SHP77 (cell line): ENCODE measurements around the gene STEAP1.
"Not testable (repeated sequence)": the region's sequence is repeated elsewhere in the genome, so short reads cannot be mapped to it uniquely, and the experiment has no call there.

ENCODE experiments used
- DNase-seq, 2 experiments: peaks; one replicate each; lab custom pipeline; 2025; lab: John Stamatoyannopoulos, UW

The STEAP1 gene

GRCh38 chr7:90173127-90173844, 19.0 kb downstream of the STEAP1 start:
- DNase-seq, result no peak

- DNase-seq, result no peak
These were observed 21.4 kb downstream of the STEAP1 start for GRCh38 chr7:90175667-90176066.

- no peak for DNase-seq
These were observed 21.9 kb downstream of the STEAP1 start for GRCh38 chr7:90176195-90176594.

DNA sequence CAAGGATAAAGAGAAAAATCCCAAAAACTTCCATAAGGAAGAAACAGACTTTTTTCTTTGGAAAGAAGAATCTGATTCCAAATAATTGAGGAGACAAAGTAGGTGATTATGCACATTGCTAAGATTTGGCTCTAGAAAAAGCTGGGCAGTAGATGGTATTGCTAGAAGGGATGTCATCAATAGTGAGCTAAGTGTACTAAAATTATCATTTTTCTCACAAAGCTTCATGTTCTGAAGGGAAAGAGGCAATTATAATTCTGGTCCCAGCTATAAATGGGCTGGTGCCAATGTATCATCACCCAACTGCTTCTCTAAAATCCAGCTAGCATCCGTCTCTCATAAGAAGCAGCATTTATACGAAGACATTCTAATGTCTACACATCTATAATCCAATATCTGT, 23.9 kb downstream of the STEAP1 start:
- DNase-seq, result no peak

GRCh38 chr7:90178679-90179278, 24.5 kb downstream of the STEAP1 start:
- DNase-seq, result no peak

GRCh38 chr7:90180011-90180585, 25.8 kb downstream of the STEAP1 start:
- DNase-seq, result no peak

GRCh38 chr7:90180649-90181048, 26.4 kb downstream of the STEAP1 start:
- DNase-seq, result no peak

- no peak for DNase-seq
These were observed 27.2 kb downstream of the STEAP1 start for GRCh38 chr7:90181485-90181884.

GRCh38 chr7:90186290-90186689, 32.0 kb downstream of the STEAP1 start:
- not testable (repeated sequence) for DNase-seq

GRCh38 chr7:90187507-90188050, 33.3 kb downstream of the STEAP1 start:
- DNase-seq, result no peak

DNA sequence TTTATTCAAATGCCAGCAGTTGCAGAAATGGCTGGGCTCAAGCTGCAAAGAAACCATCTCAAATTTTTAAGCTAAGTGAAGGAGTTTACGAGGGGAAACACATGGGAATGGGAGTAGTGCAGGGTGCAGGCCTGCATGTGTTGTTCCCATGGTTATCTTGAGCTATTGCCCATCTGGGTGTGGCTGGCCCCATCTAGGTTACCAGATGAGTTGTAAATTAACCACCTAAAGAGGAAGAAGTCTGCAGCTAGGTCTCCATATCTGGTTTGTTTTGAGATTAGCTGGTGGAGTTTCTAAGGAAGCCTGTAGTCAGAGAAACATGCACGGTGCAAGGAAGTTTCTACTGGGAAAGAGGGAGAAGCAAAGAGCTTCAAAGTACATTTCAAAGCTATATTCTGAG, 34.0 kb downstream of the STEAP1 start:
- no peak for DNase-seq

DNA sequence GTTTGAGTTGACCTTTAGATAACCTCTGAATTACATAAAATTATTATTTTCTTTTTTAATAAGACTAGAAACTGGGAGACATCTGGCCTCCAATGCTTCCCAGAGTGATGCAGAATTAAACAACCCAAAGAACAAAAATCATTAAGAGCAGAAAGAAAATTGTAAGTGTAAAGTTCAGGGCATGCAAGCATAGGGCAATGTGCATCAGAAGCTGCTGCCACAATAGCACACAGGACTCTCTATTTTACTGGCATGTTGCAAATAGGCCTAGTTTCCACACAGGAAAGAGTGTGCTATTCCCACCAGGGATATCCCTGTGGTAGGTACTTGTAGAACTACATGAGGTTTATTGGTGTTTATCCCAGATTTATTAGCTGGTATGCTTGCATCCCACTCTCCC, 36.7 kb downstream of the STEAP1 start:
- no peak for DNase-seq

GRCh38 chr7:90191648-90192047, 37.4 kb downstream of the STEAP1 start:
- DNase-seq, result no peak

DNA sequence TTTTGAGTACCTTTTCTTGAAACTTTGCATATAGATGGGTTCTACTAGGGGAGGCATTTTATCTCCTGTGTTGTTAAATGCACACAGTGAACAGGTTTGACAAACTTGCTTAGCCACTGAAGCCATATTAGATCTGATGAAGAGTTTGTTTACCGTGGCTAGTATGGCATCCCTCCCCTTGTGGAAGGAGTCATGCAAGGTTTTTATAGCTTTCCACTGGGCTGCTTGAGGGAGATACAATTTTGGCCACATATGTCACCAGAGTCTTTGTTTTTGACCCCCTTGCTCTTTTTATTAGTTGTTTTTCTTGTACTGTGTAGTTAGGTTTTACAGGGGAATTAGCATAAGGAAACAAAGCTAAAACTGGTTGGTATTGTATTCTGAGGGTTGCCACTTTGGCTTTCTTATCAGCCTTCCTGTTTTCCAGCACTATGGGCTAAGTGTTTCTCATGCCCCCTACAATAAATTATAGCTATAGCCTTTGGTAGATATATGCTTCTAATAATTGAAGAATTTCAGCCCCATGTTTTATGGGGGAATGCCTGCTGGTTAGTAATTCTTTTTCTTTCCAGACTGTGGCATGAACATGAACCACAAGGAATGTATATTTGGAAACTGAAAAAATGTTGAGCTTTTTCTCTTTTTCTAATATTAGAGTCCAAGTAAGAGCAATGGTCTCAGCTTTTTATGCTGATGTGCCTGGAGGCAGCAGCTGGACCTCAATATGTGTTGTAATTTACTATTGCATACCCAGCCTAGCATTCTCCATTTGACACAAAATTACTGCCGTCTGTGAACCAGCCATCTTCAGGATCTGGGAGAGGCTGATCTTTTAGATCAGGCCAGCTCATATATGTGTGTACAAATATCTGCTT, 38.8 kb downstream of the STEAP1 start:
- no peak for DNase-seq

- DNase-seq, result no peak
These were observed 40.9 kb downstream of the STEAP1 start for GRCh38 chr7:90194911-90195809.

GRCh38 chr7:90201500-90202195, 47.4 kb downstream of the STEAP1 start:
- no peak for DNase-seq

GRCh38 chr7:90207956-90208355, 53.7 kb downstream of the STEAP1 start:
- no peak for DNase-seq

DNA sequence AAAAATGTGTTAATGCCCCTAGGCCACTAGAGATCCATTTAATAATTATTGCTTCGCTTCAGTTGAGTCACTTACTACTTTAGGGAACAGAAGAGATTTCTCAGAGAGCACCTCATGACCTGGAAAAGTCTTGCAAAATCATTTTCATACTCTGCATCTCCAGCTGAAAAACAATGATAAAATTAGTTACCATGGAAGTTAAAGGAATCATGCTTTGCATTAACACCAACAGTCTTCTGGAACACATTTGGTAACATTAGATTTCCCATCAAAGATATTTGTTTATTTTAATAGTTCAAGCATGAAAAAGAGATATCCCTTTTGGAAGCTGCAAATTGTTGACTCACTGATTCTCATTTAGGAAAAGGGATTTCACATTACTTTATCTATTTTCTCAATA, 55.5 kb downstream of the STEAP1 start:
- no peak for DNase-seq

GRCh38 chr7:90210475-90210874, 56.2 kb downstream of the STEAP1 start:
- no peak for DNase-seq

DNA sequence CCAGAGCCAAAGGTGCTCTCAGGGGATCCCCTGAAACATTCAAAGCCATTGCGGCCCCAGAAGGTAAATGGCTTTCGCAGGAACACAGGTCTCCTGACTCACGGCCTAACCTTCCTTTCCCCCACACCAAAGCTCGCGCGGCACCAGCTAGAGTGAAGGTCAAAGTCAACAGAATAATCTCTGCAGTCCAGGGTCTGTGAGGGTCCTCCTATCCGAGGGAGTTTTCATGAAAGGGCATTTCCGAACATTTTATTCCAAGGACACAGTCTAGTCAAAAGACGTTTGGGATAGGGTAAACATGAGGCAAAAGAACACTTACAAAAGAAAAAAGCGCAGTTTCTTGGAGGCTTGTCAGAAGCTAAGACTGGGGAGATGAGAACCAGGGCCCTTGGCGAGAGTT, 56.7 kb downstream of the STEAP1 start:
- DNase-seq, result no peak
